Cardiac fibroblast (primary cell): Measurements from ENCODE around the gene TSPAN3.
A peak's percentile ranks its signal among the peaks of the same experiment; 100 is the strongest.

Experiments used
- DNase-seq, 2 donors: peaks; one replicate each; pipeline versions ENCODE4 v3.0.0 to v3.0.0-alpha.2; 2010; ENCODE audit warnings: low read depth in 2 of 2
- H3K4me3 ChIP-seq, 2 donors: replicated peaks in 1 of 2; 1 replicate in 1 of 2; 2 replicates in 1 of 2; pipeline ENCODE4 v1.5.1; 2011; ENCODE audit warnings: low read depth in 2 of 2, low read length in 2 of 2, mild to moderate bottlenecking in 2 of 2, moderate library complexity in 1 of 2
- TF ChIP-seq, protein P1 (sequence below): IDR thresholded peaks from one replicate; pipeline ENCODE4 v1.5.1; 2011; ENCODE audit warnings: low read depth, mild to moderate bottlenecking, low read length, inconsistent platforms

TSPAN3 gene

DNA sequence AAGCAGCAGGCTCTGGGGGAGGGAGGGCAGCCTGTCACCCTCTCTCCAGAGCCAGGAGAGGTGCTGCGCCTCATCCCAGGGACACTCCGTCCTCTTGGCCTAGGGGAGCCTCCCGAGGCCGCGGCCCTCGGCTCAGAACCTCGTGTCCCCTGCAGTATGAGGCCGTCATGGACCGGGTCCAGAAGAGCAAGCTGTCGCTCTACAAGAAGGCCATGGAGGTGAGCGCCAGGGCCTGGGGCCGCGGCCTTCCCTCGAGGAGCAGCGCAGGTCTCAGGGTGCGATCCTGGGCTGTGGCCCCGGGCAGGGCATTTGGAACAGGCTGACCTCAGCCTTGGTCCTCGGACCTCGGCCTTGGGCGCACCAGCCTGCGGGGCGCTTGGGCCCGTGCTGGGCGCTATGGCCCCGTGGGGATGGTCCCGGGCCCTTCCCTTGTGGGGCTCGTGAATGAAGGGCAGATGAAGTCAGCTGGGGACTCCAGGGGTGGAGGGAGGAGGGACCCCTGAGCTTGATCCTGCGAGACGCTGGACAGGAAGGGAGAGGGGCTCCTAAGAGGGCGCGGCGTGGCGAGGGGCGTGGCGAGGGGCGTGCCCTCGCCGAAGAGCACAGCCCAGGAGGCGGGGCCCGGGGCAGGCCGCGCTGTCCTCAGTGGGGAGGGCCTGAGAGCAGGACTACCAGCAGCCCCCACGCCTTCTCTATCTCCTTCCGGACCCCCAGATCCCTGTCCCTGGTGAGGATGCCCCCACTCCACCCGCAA lies 43.0 kb downstream of the TSPAN3 start:
- no peak for DNase-seq
- peak overlapping the region; percentile 30 to 37 for H3K4me3 ChIP-seq
- TF ChIP-seq, protein P1, sequence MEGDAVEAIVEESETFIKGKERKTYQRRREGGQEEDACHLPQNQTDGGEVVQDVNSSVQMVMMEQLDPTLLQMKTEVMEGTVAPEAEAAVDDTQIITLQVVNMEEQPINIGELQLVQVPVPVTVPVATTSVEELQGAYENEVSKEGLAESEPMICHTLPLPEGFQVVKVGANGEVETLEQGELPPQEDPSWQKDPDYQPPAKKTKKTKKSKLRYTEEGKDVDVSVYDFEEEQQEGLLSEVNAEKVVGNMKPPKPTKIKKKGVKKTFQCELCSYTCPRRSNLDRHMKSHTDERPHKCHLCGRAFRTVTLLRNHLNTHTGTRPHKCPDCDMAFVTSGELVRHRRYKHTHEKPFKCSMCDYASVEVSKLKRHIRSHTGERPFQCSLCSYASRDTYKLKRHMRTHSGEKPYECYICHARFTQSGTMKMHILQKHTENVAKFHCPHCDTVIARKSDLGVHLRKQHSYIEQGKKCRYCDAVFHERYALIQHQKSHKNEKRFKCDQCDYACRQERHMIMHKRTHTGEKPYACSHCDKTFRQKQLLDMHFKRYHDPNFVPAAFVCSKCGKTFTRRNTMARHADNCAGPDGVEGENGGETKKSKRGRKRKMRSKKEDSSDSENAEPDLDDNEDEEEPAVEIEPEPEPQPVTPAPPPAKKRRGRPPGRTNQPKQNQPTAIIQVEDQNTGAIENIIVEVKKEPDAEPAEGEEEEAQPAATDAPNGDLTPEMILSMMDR = no peak

DNA sequence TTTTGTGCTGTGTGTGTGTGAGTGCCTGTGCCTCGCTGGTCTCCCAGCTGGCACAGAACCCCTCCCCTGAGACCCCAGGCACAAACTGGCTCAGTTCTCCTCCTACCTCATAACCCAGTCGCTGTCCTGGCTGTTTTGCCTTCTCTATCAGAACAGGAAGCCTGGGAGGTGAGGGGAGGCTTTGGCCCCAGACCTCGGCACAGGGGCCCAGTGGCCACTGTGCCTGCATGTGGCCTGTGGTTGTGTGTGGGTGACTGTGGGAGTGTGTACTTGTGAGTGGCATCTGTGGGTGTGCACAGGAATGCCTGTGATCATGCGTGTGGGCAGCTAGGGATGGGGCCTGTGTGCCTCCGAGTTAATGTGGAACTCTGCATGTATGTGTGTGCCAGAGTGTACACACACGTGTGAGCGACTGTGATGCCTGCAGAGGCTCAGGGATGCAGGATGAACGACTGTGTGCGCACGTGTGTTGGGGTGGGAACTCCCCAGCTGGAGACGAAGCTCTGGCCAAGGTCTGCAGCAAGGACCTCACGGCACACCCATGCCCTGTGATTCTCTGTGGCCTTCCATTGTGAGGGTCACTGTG lies 43.7 kb downstream of the TSPAN3 start:
- no peak overlapping the region for H3K4me3 ChIP-seq
- no peak for DNase-seq
- TF ChIP-seq, protein P1 = no peak

DNA sequence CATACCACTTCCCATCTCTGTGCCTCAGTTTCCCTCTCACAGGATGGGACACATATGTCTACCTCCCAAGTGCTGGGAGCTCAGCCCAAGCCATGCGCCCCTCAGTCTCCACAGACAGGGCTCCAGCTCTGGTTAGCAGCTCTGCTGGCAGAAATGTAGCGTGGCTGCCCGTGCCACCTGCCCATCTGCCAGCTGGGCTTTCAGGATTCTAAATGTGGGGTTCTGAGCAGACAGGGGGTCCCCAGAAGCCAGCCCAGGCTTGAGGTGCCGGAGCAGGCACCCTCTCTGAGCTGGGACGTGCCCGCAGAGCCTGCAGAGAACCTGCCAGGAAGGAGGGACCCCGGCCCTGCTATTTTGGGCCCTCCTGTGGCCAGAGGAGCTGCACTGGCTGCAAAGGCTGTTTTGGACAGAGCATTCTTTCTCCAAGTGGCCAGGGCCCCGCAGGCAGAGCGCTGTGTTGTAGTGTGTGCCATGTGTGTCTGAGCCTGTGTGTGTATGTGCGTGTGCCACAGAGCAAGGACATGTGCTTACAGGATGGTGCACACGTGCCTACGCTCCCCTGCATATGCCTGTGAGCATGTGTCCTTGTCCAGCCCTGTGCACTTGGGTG lies 44.3 kb downstream of the TSPAN3 start:
- no peak for DNase-seq
- TF ChIP-seq, protein P1 = no peak
- H3K4me3 ChIP-seq = no peak overlapping the region

DNA sequence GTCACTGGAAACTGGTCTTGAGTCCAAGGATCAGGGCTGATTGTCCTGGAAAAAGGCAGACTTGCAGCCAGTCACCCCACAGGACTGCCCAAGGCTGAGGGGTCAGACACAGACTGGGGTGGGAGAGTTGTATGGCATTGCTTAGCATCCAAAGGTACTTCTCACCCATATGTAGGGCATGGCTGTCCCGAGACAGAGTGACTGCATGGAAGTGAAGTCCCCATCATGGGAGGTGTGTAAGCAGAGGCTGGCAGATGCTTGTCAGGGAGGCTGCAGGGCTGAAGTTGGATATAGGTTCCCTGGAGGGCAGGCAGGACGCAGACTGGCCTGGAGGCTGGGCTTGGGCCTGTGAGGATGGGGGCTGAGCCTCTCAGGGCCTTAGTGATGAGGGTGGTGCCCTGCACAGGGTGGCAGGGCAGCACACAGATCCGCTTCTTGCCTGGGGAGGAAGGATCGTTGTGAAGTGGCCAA lies 44.9 kb downstream of the TSPAN3 start:
- no peak overlapping the region for H3K4me3 ChIP-seq
- DNase-seq = no peak
- TF ChIP-seq, protein P1 = no peak

DNA sequence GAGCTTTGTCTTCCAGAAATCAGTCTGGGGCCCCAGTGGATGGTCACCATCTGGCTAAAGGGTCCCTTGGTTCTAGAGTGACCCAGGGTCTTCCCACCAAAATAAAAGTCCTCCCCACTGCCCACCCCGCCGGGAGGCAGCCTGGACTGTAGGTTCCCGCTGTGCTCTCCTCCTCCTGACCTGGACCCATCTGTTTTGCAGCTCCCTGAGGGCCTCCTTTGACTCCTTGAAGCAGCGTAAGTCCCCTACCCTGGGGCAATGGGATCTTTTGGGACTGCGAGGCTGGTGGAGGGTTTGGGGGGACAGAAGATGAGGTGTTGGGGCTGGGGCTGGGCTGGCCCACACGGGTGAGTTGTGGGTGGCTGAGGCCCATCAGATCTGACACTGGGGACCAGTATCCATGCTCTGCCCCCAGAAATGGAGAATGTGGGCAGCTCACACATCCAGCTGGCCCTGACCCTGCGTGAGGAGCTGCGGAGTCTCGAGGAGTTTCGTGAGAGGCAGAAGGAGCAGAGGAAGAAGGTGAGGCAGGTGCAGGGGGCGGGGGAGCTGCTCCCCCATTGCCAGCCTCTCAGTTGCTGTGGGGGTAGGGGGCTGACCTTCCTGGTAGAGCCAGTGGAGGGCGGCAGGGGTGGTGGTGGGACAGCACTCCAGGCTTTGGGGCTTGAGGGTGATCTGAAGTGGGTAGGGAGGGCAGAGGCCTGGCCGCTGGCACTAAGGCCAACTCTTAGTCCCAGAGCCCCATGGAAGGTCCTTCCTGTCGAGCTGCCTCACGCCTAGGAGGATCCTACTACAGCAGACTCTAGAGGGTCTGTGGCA lies 45.6 kb downstream of the TSPAN3 start:
- no peak for DNase-seq
- TF ChIP-seq, protein P1 = no peak
- H3K4me3 ChIP-seq = no peak overlapping the region

DNA sequence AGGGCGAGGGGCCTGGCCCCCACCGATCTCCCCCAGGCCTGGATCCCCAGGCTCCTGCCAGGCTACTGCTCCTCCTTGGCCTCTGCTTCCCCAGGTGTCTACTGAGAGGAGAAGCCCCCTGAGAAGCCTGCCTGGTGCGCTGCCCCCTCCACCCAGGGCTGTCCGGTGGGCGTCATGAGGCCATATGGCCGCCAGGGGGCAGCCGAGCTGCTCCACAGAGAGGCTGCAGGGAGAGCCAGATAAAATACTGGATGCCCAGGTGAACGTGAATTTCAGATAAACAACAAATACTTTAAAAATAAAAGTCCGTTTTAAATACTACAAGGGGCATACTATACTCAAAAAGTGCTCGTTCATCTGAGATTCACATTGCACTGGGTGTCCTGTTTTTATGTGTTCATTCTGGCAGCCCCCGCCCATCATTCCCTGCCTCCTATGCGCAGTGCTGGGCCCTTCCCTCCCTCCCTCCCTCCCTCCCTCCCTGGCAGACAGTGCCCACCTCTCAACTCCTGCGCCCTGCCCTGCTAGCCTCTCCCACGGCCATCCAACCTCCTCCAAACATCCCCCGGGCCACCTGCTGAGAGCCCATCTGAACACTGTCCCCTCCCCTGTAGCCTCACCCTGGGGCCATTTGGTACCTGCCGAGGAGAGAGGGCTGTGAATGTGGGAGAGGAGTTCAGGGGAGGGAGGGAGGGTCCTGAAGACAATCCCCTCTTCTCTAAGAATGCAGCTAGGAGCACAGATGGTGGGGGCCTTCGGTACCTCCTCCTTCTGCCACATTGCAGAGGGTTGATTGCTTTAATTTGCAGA lies 46.4 kb downstream of the TSPAN3 start:
- DNase-seq = peak; percentile 58
- no peak overlapping the region for H3K4me3 ChIP-seq
- TF ChIP-seq, protein P1 = peak; percentile 94
